22Rv1 (cell line): ENCODE results near the gene SORCS2.

Source experiments
- CTCF ChIP-seq: fragments of 450-650 bp; IDR thresholded peaks from 2 replicates; pipeline ENCODE4 v1.5.1; 2017; ENCODE audit warnings: mild to moderate bottlenecking
- ZFX ChIP-seq: fragments of 450-650 bp; IDR thresholded peaks from 2 replicates; pipeline ENCODE4 v1.6.1; 2017; ENCODE audit warnings: antibody characterized with exemption, borderline replicate concordance

- TF ChIP-seq CTCF = no peak
- no peak for TF ChIP-seq ZFX
Measured at GRCh38 chr4:7784131-7784870, 592.0 kb downstream of the SORCS2 start.
